Endothelial cell of umbilical vein (primary cell): ENCODE measurements around the gene SPATA18. TPM values are rescaled to one million over a fixed set of nuclear protein-coding genes. Genes with fewer than 3 reads are reported as not detected.

Experiments used
- BruUV-seq: library from RNA; stranded (reverse); fragments of 400-500 nt; replicated peaks from 2 replicates; lab custom pipeline; 2021; lab: Mats Ljungman, UMichigan
- CTCF ChIA-PET: fragments of 300-600, 350-600 bp; sonication (Branson Sonifier 250); formaldehyde crosslinking; loops from one replicate; lab custom pipeline; 2021; ENCODE audit warnings: antibody characterized with exemption, inconsistent platforms; lab: Charles Lee
- POLR2A ChIA-PET: fragments of 300-600, 350-600 bp; sonication (Branson Sonifier 250); formaldehyde crosslinking; loops from one replicate; lab custom pipeline; 2021; ENCODE audit warnings: antibody characterized with exemption, inconsistent platforms; lab: Charles Lee
- DNase-seq: peaks from one replicate; pipeline ENCODE4 v3.0.0-alpha.2; 2011; ENCODE audit warnings: low read depth, low spot score
- FAIRE-seq: peaks from 2 replicates; lab custom pipeline; 2011; peaks lifted over from hg19 to GRCh38; lab: Jason Lieb, UNC
- H2AFZ ChIP-seq: 2 replicates; pipeline ENCODE4 v1.6.0; 2012; ENCODE audit warnings: low read depth, low read length, control low read depth, inconsistent platforms
- H3K27ac ChIP-seq: 2 replicates; pipeline ENCODE4 v1.5.1; 2011; ENCODE audit warnings: low read depth, mild to moderate bottlenecking, control low read depth, low read length, moderate library complexity; ENCODE audit not compliant: insufficient read depth
- H3K27me3 ChIP-seq, 2 experiments: 2 replicates each; pipeline versions ENCODE4 v1.6.0 to v1.6.1; 2011; ENCODE audit warnings: low read length in 2 of 2, mixed read lengths in 1 of 2; ENCODE audit not compliant: control insufficient read depth in 2 of 2, insufficient read depth in 2 of 2
- H3K36me3 ChIP-seq, 2 experiments: 2 replicates in 1 of 2; 3 replicates in 1 of 2; pipeline ENCODE4 v1.5.1; 2011; ENCODE audit warnings: low read length in 2 of 2, mild to moderate bottlenecking in 1 of 2, moderate library complexity in 1 of 2; ENCODE audit not compliant: control insufficient read depth in 2 of 2, insufficient read depth in 2 of 2; ENCODE audit errors: extremely low read depth in 1 of 2
- H3K4me1 ChIP-seq: 3 replicates; pipeline ENCODE4 v1.5.1; 2011; ENCODE audit warnings: mild to moderate bottlenecking, low read length; ENCODE audit not compliant: control insufficient read depth, insufficient read depth; ENCODE audit errors: extremely low read depth
- H3K4me2 ChIP-seq: 2 replicates; pipeline ENCODE4 v1.6.1; 2011; ENCODE audit warnings: low read length, control low read depth, mixed read lengths; ENCODE audit not compliant: insufficient read depth
- H3K4me3 ChIP-seq, 3 experiments: fragments of 200-600 bp in 1 of 3; sonication (generic), shearing (Covaris generic) in 1 of 3; replicated peaks in 1 of 3; 2 replicates each; pipeline ENCODE4 v1.5.1; 2011 to 2016; ENCODE audit warnings: control low read depth in 3 of 3, low read length in 3 of 3, mild to moderate bottlenecking in 2 of 3, inconsistent platforms in 1 of 3, low read depth in 1 of 3, moderate library complexity in 1 of 3; ENCODE audit not compliant: insufficient read depth in 1 of 3
- H3K79me2 ChIP-seq: 2 replicates; pipeline ENCODE4 v1.6.0; 2012; ENCODE audit warnings: low read length, inconsistent platforms; ENCODE audit not compliant: control insufficient read depth, insufficient read depth
- H3K9ac ChIP-seq: replicated peaks from 2 replicates; pipeline ENCODE3; 2011; ENCODE audit warnings: low read length, control low read depth; ENCODE audit not compliant: insufficient read depth; ENCODE audit errors: extremely low read depth
- H3K9me1 ChIP-seq: replicated peaks from 3 replicates; pipeline ENCODE4 v1.6.0; 2011; ENCODE audit warnings: mild to moderate bottlenecking, low read length; ENCODE audit not compliant: control insufficient read depth, insufficient read depth; ENCODE audit errors: extremely low read depth
- H3K9me3 ChIP-seq: replicated peaks from 2 replicates; pipeline ENCODE4 v1.5.1; 2012; ENCODE audit warnings: low read length, inconsistent platforms; ENCODE audit not compliant: control insufficient read depth, insufficient read depth
- H4K20me1 ChIP-seq: replicated peaks from 2 replicates; pipeline ENCODE3; 2011; ENCODE audit warnings: mild to moderate bottlenecking, low read length; ENCODE audit not compliant: control insufficient read depth, insufficient read depth; ENCODE audit errors: extremely low read depth
- CTCF ChIP-seq, 2 donors: IDR thresholded peaks; 1 replicate in 1 of 2; 2 replicates in 1 of 2; pipeline ENCODE4 v1.5.1; 2011; ENCODE audit warnings: low read length in 2 of 2, mild to moderate bottlenecking in 2 of 2, moderate library complexity in 2 of 2, control low read depth in 1 of 2, inconsistent platforms in 1 of 2, low read depth in 1 of 2; ENCODE audit not compliant: insufficient read depth in 1 of 2; ENCODE audit errors: extremely low read depth in 1 of 2
- EZH2 ChIP-seq: IDR thresholded peaks from 2 replicates; pipeline ENCODE4 v1.6.1; 2012; ENCODE audit warnings: borderline replicate concordance, low read depth, mild to moderate bottlenecking, moderate library complexity, low read length, inconsistent platforms; ENCODE audit not compliant: severe bottlenecking
- FOS ChIP-seq: IDR thresholded peaks from 2 replicates; pipeline ENCODE4 v1.6.1; 2011; ENCODE audit warnings: mild to moderate bottlenecking, low read length, moderate library complexity, borderline replicate concordance; ENCODE audit not compliant: insufficient read depth
- GATA2 ChIP-seq: IDR thresholded peaks from 2 replicates; pipeline ENCODE4 v1.7.0; 2011; ENCODE audit warnings: low read depth, mild to moderate bottlenecking, moderate library complexity, mixed read lengths, low read length; ENCODE audit not compliant: insufficient read length, insufficient read depth
- JUN ChIP-seq: IDR thresholded peaks from 2 replicates; pipeline ENCODE4 v1.6.1; 2011; ENCODE audit warnings: borderline replicate concordance, low read depth; ENCODE audit not compliant: insufficient read length, insufficient read depth
- MAX ChIP-seq: IDR thresholded peaks from 2 replicates; pipeline ENCODE4 v1.6.1; 2011; ENCODE audit not compliant: insufficient read depth, insufficient read length
- MYC ChIP-seq: IDR thresholded peaks from one replicate; pipeline ENCODE4 v1.6.1; 2011; ENCODE audit warnings: mild to moderate bottlenecking, low read depth, low read length
- POLR2A ChIP-seq: IDR thresholded peaks from 2 replicates; pipeline ENCODE4 v1.6.1; 2012; ENCODE audit warnings: low read depth, mild to moderate bottlenecking, control low read depth, low read length
- POLR2AphosphoS5 ChIP-seq: IDR thresholded peaks from 2 replicates; pipeline ENCODE4 v1.6.1; 2012; ENCODE audit warnings: low read depth, mild to moderate bottlenecking, control low read depth, low read length, moderate library complexity; ENCODE audit not compliant: insufficient read depth
- dilution Hi-C: fragments of 300-500 bp; cut with MboI; formaldehyde crosslinking; loops from one replicate; pipeline ENCODE4 v1.15.0; 2019; ENCODE audit warnings: low sequenced_read_pairs; ENCODE audit not compliant: extremely low pct_ligation_motif_present
- intact Hi-C: fragments of 100-400 bp; cut with micrococcal nuclease; formaldehyde crosslinking; loops from one replicate; pipeline ENCODE4 v1.10.0; 2022
- polyA plus RNA-seq, 4 experiments: library from polyadenylated mRNA; depleted of rRNA in 3 of 4; stranded (reverse) in 3 of 4; unstranded in 1 of 4; fragments of >200 nt; gene quantifications; 2 replicates each; pipeline versions ENCODE4 v1.2.1 to v1.2.3, GENCODE V29; 2011 to 2012; ENCODE audit warnings: missing spikeins in 1 of 4
- total RNA-seq: library from RNA; stranded (reverse); gene quantifications from 2 replicates; pipeline ENCODE4 v1.2.3, GENCODE V29; 2021

The SPATA18 gene
- total and polyA plus RNA-seq, 2 donors (not counting 3 experiments of a cell fraction or from before 2014, with no cell fraction given): 2.7 to 4.6 TPM

- TF ChIP-seq MAX: no peak
- TF ChIP-seq POLR2A: no peak
- no peak for TF ChIP-seq GATA2
- no peak for TF ChIP-seq POLR2AphosphoS5
- no peak for TF ChIP-seq FOS
- TF ChIP-seq CTCF (IDR thresholded peaks at IDR 0.05; ENCODE audit: extremely low read depth in 1 of 2, insufficient read depth in 1 of 2, low read depth in 1 of 2, low read length in 2 of 2): no peak
- no peak for TF ChIP-seq EZH2
- TF ChIP-seq JUN: no peak
- no peak for TF ChIP-seq MYC
- no peak overlapping the region for H3K9ac ChIP-seq
- POLR2A ChIA-PET: no interaction called here
- no peak overlapping the region for H3K4me3 ChIP-seq
- dilution Hi-C loops: no loop called here
- no peak overlapping the region for H3K4me2 ChIP-seq
- no peak overlapping the region for H2AFZ ChIP-seq
- H4K20me1 ChIP-seq: no peaks in the 10 kb centered on the region
- no peaks in the 10 kb centered on the region for H3K9me3 ChIP-seq
- no peak overlapping the region for H3K27ac ChIP-seq
- FAIRE-seq: no peak
- no peaks in the 10 kb centered on the region for H3K4me1 ChIP-seq
- H3K27me3 ChIP-seq: no peaks in the 10 kb centered on the region
- intact Hi-C loops: no loop called here
- no peaks in the 10 kb centered on the region for H3K79me2 ChIP-seq
- no peaks in the 10 kb centered on the region for H3K9me1 ChIP-seq
- DNase-seq: no peak
- no TSS peak for BruUV-seq
- CTCF ChIA-PET: no interaction called here
- no peaks in the 10 kb centered on the region for H3K36me3 ChIP-seq
Observed at GRCh38 chr4:52144372-52144771, 93.3 kb downstream of the SPATA18 start.

Other genes with a start within 250 kb of the SPATA18 start
- gene DCUN1D4, start 208.2 kb upstream of the SPATA18 start, total RNA-seq: 50.2 and 50.6 TPM in 2 replicates
- gene DCUN1D4, start 208.2 kb upstream of the SPATA18 start, polyA plus RNA-seq: 20.5 and 24.8 TPM in 2 replicates
- 0.27 and 0.51 TPM in 2 replicates for gene LRRC66, start 30.9 kb upstream of the SPATA18 start, total RNA-seq
- gene LRRC66, start 30.9 kb upstream of the SPATA18 start, polyA plus RNA-seq: 0.15 and 0.16 TPM in 2 replicates
- gene SGCB, start 13.0 kb upstream of the SPATA18 start, total RNA-seq: 54.0 and 54.4 TPM in 2 replicates
- 11.7 and 13.7 TPM in 2 replicates for gene SGCB, start 13.0 kb upstream of the SPATA18 start, polyA plus RNA-seq